HEK293T (cell line): ENCODE results near the gene TTC7B.

Experiments used
- CTCF ChIA-PET: fragments of 350-600 bp; formaldehyde crosslinking; extraction: SDS; loops from one replicate; lab custom pipeline; 2021; ENCODE audit warnings: antibody characterized with exemption, inconsistent platforms; lab: Yijun Ruan, JAX
- POLR2A ChIA-PET: fragments of 350-600 bp; formaldehyde crosslinking; extraction: SDS; loops from one replicate; lab custom pipeline; 2020; ENCODE audit warnings: antibody characterized with exemption, inconsistent platforms; lab: Yijun Ruan, JAX
- DNase-seq: peaks from one replicate; pipeline ENCODE4 v3.0.0; 2012; ENCODE audit warnings: mixed read lengths; ENCODE audit errors: extremely low spot score
- ARNT ChIP-seq: fragments of 450-650 bp; IDR thresholded peaks from 2 replicates; pipeline ENCODE4 v1.6.1; 2017; ENCODE audit warnings: mild to moderate bottlenecking
- BHLHE40 ChIP-seq: fragments of 450-650 bp; IDR thresholded peaks from 2 replicates; pipeline ENCODE4 v1.6.1; 2016; ENCODE audit warnings: mild to moderate bottlenecking, moderate library complexity, borderline replicate concordance
- CTBP1 ChIP-seq: fragments of 450-650 bp; IDR thresholded peaks from 2 replicates; pipeline ENCODE4 v1.6.1; 2016; ENCODE audit warnings: borderline replicate concordance
- ELF4 ChIP-seq: fragments of 450-650 bp; IDR thresholded peaks from 2 replicates; pipeline ENCODE4 v1.6.1; 2017; ENCODE audit warnings: antibody characterized with exemption
- FOXA1 ChIP-seq: fragments of 450-650 bp; IDR thresholded peaks from 2 replicates; pipeline ENCODE4 v1.6.1; 2016; ENCODE audit warnings: mild to moderate bottlenecking
- FOXK2 ChIP-seq: fragments of 450-650 bp; IDR thresholded peaks from 2 replicates; pipeline ENCODE4 v1.6.1; 2016; ENCODE audit warnings: mild to moderate bottlenecking
- FOXM1 ChIP-seq: fragments of 450-650 bp; IDR thresholded peaks from 2 replicates; pipeline ENCODE4 v1.6.1; 2017; ENCODE audit warnings: mild to moderate bottlenecking, borderline replicate concordance
- HDGF ChIP-seq: fragments of 450-650 bp; IDR thresholded peaks from 2 replicates; pipeline ENCODE4 v1.6.1; 2017; ENCODE audit warnings: antibody characterized with exemption, borderline replicate concordance
- L3MBTL2 ChIP-seq: fragments of 450-650 bp; conservative IDR thresholded peaks from 2 replicates; pipeline ENCODE4 v1.6.1; 2016; ENCODE audit warnings: mild to moderate bottlenecking
- LEF1 ChIP-seq: fragments of 450-650 bp; IDR thresholded peaks from 2 replicates; pipeline ENCODE4 v1.6.1; 2017; ENCODE audit warnings: mild to moderate bottlenecking, borderline replicate concordance
- NFRKB ChIP-seq: fragments of 450-650 bp; IDR thresholded peaks from 2 replicates; pipeline ENCODE4 v1.6.1; 2016; ENCODE audit warnings: mild to moderate bottlenecking, moderate library complexity
- PKNOX1 ChIP-seq: fragments of 450-650 bp; IDR thresholded peaks from 2 replicates; pipeline ENCODE4 v1.6.1; 2016
- SP1 ChIP-seq: fragments of 450-650 bp; IDR thresholded peaks from 2 replicates; pipeline ENCODE4 v1.6.1; 2017
- SUZ12 ChIP-seq: fragments of 450-650 bp; IDR thresholded peaks from 2 replicates; pipeline ENCODE4 v1.6.1; 2016; ENCODE audit warnings: mild to moderate bottlenecking
- TARDBP ChIP-seq: fragments of 450-650 bp; IDR thresholded peaks from 2 replicates; pipeline ENCODE4 v1.6.1; 2016
- ZNF384 ChIP-seq: fragments of 450-650 bp; IDR thresholded peaks from 2 replicates; pipeline ENCODE4 v1.6.1; 2016

Gene TTC7B

GRCh38 chr14:90555126-90556011 is 260.9 kb downstream of the TTC7B start:
- POLR2A ChIA-PET: no interaction called here
- TF ChIP-seq SUZ12 (no peak), ZNF384 (no peak), ARNT (no peak), HDGF (no peak), BHLHE40 (no peak), TARDBP (no peak), ELF4 (no peak), NFRKB (no peak), PKNOX1 (no peak), FOXA1 (no peak)
- DNase-seq: no peak
- CTCF ChIA-PET: no interaction called here

- ChIA-PET CTCF (no interaction called here), POLR2A (no interaction called here)
- no peak for DNase-seq
- TF ChIP-seq LEF1 (no peak), SP1 (no peak), NFRKB (no peak), PKNOX1 (no peak), TARDBP (no peak), FOXM1 (no peak), FOXK2 (no peak)
Observed at GRCh38 chr14:90554341-90554740, 261.9 kb downstream of the TTC7B start.

- POLR2A ChIA-PET: no interaction called here
- DNase-seq: no peak
- CTCF ChIA-PET: no interaction called here
- TF ChIP-seq HDGF (no peak), PKNOX1 (no peak), ARNT (no peak), L3MBTL2 (no peak), FOXM1 (no peak), SUZ12 (no peak), LEF1 (no peak)
Observed at GRCh38 chr14:90553921-90554336, 262.3 kb downstream of the TTC7B start.

- POLR2A ChIA-PET: no interaction called here
- CTCF ChIA-PET: no interaction called here
- no peak for DNase-seq
- TF ChIP-seq ARNT (no peak), L3MBTL2 (no peak), LEF1 (no peak), ZNF384 (no peak), TARDBP (no peak), SUZ12 (no peak), PKNOX1 (no peak), SP1 (no peak), HDGF (no peak), FOXM1 (no peak), FOXK2 (no peak), FOXA1 (no peak), ELF4 (no peak), BHLHE40 (no peak), CTBP1 (no peak), NFRKB (no peak)
Observed at GRCh38 chr14:90553298-90553920, 262.8 kb downstream of the TTC7B start.

- ChIA-PET POLR2A (no interaction called here), CTCF (no interaction called here)
- no peak for DNase-seq
- TF ChIP-seq PKNOX1 (no peak), FOXK2 (no peak), TARDBP (no peak), ARNT (no peak), FOXA1 (no peak), ZNF384 (no peak), NFRKB (no peak), FOXM1 (no peak), CTBP1 (no peak), L3MBTL2 (no peak), SUZ12 (no peak), BHLHE40 (no peak), HDGF (no peak), LEF1 (no peak), ELF4 (no peak)
Observed at GRCh38 chr14:90552465-90553297, 263.5 kb downstream of the TTC7B start.
